Peyer's patch (tissue), 4 donors: Measurements from ENCODE around the gene NPSR1.

ENCODE experiments used
- POLR2A ChIP-seq, 2 donors: fragments of 450-650 bp; IDR thresholded peaks; one replicate each; pipeline ENCODE4 v1.5.1; 2017; ENCODE audit warnings: antibody characterized with exemption in 2 of 2, mild to moderate bottlenecking in 2 of 2, moderate library complexity in 2 of 2
- TF ChIP-seq, protein P1 (sequence below), 6 experiments: fragments of 450-650 bp in 4 of 6; fragments of 200-600 bp in 2 of 6; sonication (generic) in 1 of 6; IDR thresholded peaks; one replicate each; pipeline ENCODE4 v1.5.1; 2017 to 2019; ENCODE audit warnings: antibody characterized with exemption in 6 of 6, mild to moderate bottlenecking in 3 of 6, moderate library complexity in 1 of 6

DNA sequence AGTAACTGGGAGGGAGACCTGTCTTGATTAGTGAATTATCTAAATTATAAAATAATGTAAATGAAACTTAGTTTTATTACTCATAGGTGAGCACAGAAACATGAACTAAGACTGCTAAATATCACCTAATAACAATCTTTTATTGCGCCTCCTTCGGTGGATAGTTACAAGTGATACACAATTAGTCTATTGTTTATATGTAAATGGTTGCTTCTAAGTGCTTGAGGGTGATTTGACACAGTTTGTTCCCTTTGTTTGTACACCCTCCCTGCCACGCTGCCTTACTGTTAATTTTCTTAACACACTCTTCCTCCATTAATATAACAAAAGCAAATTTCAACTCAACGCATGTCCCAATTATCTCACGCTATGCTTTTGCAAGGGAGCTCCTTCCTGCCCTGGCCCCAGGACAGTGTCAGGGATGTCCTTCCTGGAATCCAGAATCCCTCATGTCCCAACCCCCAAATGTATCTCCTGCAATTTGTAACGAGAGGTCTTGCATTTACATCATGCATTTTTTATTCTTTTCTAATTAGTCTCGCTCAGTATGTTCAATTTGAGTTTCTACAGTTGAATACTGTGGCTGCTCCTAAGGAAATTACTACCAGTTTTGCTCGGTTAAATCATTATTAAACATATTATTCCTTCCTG is 4.2 kb downstream of the NPSR1 start:
- TF ChIP-seq, protein P1, sequence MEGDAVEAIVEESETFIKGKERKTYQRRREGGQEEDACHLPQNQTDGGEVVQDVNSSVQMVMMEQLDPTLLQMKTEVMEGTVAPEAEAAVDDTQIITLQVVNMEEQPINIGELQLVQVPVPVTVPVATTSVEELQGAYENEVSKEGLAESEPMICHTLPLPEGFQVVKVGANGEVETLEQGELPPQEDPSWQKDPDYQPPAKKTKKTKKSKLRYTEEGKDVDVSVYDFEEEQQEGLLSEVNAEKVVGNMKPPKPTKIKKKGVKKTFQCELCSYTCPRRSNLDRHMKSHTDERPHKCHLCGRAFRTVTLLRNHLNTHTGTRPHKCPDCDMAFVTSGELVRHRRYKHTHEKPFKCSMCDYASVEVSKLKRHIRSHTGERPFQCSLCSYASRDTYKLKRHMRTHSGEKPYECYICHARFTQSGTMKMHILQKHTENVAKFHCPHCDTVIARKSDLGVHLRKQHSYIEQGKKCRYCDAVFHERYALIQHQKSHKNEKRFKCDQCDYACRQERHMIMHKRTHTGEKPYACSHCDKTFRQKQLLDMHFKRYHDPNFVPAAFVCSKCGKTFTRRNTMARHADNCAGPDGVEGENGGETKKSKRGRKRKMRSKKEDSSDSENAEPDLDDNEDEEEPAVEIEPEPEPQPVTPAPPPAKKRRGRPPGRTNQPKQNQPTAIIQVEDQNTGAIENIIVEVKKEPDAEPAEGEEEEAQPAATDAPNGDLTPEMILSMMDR (IDR thresholded peaks at IDR 0.05), result no peak
- TF ChIP-seq POLR2A (IDR thresholded peaks at IDR 0.05), result no peak
